K562 (cell line): ENCODE data around the gene PTPRB. TPM values are rescaled to one million over a fixed set of nuclear protein-coding genes. Genes with fewer than 3 reads are reported as not detected.

ENCODE experiments used
- ASH1L ChIP-seq: fragments of 450-650 bp; IDR thresholded peaks from 2 replicates; pipeline ENCODE4 v1.6.1; 2018; ENCODE audit warnings: borderline replicate concordance, mild to moderate bottlenecking, low read depth; ENCODE audit not compliant: partially characterized antibody
- CBX2 ChIP-seq: fragments of 200-600 bp; sonication (generic); IDR thresholded peaks from one replicate; pipeline ENCODE4 v1.6.1; 2012; ENCODE audit warnings: mild to moderate bottlenecking, low read length, inconsistent platforms; ENCODE audit not compliant: insufficient read depth, poor library complexity, severe bottlenecking
- DMBX1 ChIP-seq: fragments of 250-450 bp; sonication (Bioruptor Pico); IDR thresholded peaks from 2 replicates; pipeline ENCODE4 v1.8.0; 2022; ENCODE audit warnings: inconsistent platforms, mild to moderate bottlenecking, moderate library complexity, borderline replicate concordance
- EP300 ChIP-seq: IDR thresholded peaks from 2 replicates; pipeline ENCODE4 v1.6.1; 2012; ENCODE audit warnings: low read length, improper control_type of control experiment
- FOXP1 ChIP-seq: sonication (generic); formaldehyde crosslinking; IDR thresholded peaks from 2 replicates; pipeline ENCODE4 v1.8.0; 2022; ENCODE audit warnings: mild to moderate bottlenecking, missing genetic modification reagents
- GTF2A2 ChIP-seq: IDR thresholded peaks from 2 replicates; pipeline ENCODE4 v1.6.1; 2016; ENCODE audit warnings: mild to moderate bottlenecking, missing genetic modification characterization, missing compliant biosample characterization
- HDAC6 ChIP-seq: IDR thresholded peaks from 2 replicates; pipeline ENCODE4 v1.6.1; 2012; ENCODE audit warnings: low read depth, mild to moderate bottlenecking, control low read depth, inconsistent platforms, low read length, moderate library complexity
- HNRNPH1 ChIP-seq: fragments of 200-400 bp; formaldehyde crosslinking; optimal IDR thresholded peaks from 2 replicates; pipeline ENCODE3; 2017; ENCODE audit warnings: low read depth, mild to moderate bottlenecking, low read length, moderate library complexity
- KDM2B ChIP-seq: fragments of 250-450 bp; sonication (Bioruptor Pico); IDR thresholded peaks from 2 replicates; pipeline ENCODE4 v1.8.0; 2021; ENCODE audit warnings: mild to moderate bottlenecking, moderate library complexity
- MYC ChIP-seq, 2 experiments: fragments of 250-450 bp in 1 of 2; sonication (Bioruptor Pico) in 1 of 2; IDR thresholded peaks; 2 replicates each; pipeline versions ENCODE4 v1.5.1 to v1.6.1; 2012 to 2021; ENCODE audit warnings: low read depth in 2 of 2, borderline replicate concordance in 1 of 2, improper control_type of control experiment in 1 of 2, low read length in 1 of 2, mild to moderate bottlenecking in 1 of 2, moderate library complexity in 1 of 2
- NFIC ChIP-seq: fragments of 450-650 bp; IDR thresholded peaks from 2 replicates; pipeline ENCODE4 v1.6.1; 2017; ENCODE audit warnings: mild to moderate bottlenecking, inconsistent platforms
- NUFIP1 ChIP-seq: fragments of 450-650 bp; IDR thresholded peaks from 2 replicates; pipeline ENCODE4 v1.6.1; 2018; ENCODE audit not compliant: partially characterized antibody
- RNF2 ChIP-seq: sonication (generic); IDR thresholded peaks from 2 replicates; pipeline ENCODE4 v1.6.1; 2016
- SIRT6 ChIP-seq: IDR thresholded peaks from one replicate; pipeline ENCODE4 v1.6.1; 2012; ENCODE audit warnings: low read depth, mild to moderate bottlenecking, control low read depth, inconsistent platforms, low read length, moderate library complexity
- SRSF1 ChIP-seq: fragments of 200-400 bp; formaldehyde crosslinking; IDR thresholded peaks from 2 replicates; pipeline ENCODE4 v1.6.1; 2017; ENCODE audit warnings: mild to moderate bottlenecking, low read depth, low read length, moderate library complexity
- U2AF2 ChIP-seq: fragments of 200-400 bp; formaldehyde crosslinking; optimal IDR thresholded peaks from 2 replicates; pipeline ENCODE3; 2017; ENCODE audit warnings: low read depth, mild to moderate bottlenecking, low read length
- ZBTB7A ChIP-seq: IDR thresholded peaks from 2 replicates; pipeline ENCODE4 v1.6.1; 2011; ENCODE audit warnings: low read depth, mild to moderate bottlenecking, low read length, moderate library complexity, borderline replicate concordance; ENCODE audit not compliant: control insufficient read depth
- ZFX ChIP-seq: sonication (generic); formaldehyde crosslinking; IDR thresholded peaks from 2 replicates; pipeline ENCODE4 v1.8.0; 2022; ENCODE audit warnings: mild to moderate bottlenecking, missing genetic modification reagents, moderate library complexity
- ZNF224 ChIP-seq: sonication (generic); formaldehyde crosslinking; IDR thresholded peaks from 2 replicates; pipeline ENCODE4 v1.8.0; 2022; ENCODE audit warnings: mild to moderate bottlenecking, missing genetic modification reagents
- ZNF445 ChIP-seq: fragments of 250-450 bp; sonication (Bioruptor Pico); IDR thresholded peaks from 2 replicates; pipeline ENCODE4 v1.4.0; 2020; ENCODE audit warnings: low read depth, mild to moderate bottlenecking, moderate library complexity
- ZSCAN29 ChIP-seq: fragments of 450-650 bp; IDR thresholded peaks from 2 replicates; pipeline ENCODE4 v1.6.1; 2017
- polyA plus RNA-seq, 8 experiments: library from polyadenylated mRNA; depleted of rRNA in 4 of 8; stranded (reverse) in 5 of 8; unstranded in 3 of 8; fragments of >200 nt; fragmentation: Nextera tagmentation in 2 of 8; fragmentation: Illumina TruSeq in 1 of 8; extraction: Ambion mirVana in 2 of 8; extraction: Trizol in 1 of 8; gene quantifications; 2 replicates each; pipeline versions ENCODE4 v1.2.1 to v1.2.3, GENCODE V29; 2011 to 2014; ENCODE audit warnings: inconsistent platforms in 1 of 8, missing spikeins in 1 of 8
- total RNA-seq, 7 experiments: library from RNA; depleted of rRNA in 6 of 7; stranded (reverse); fragments of >200 nt in 6 of 7; fragmentation: Illumina TruSeq in 2 of 7; extraction: Trizol in 2 of 7; gene quantifications; 2 replicates each; pipeline versions ENCODE4 v1.2.1 to v1.2.3, GENCODE V29; 2011 to 2021; ENCODE audit warnings: low replicate concordance in 1 of 7
- TF ChIP-seq, protein P1 (sequence below): fragments of 250-450 bp; sonication (Bioruptor Pico); IDR thresholded peaks from 2 replicates; pipeline ENCODE4 v1.8.0; 2022; ENCODE audit warnings: moderate library complexity, mild to moderate bottlenecking, inconsistent platforms
- TF ChIP-seq, protein P2 (sequence below), 3 experiments: fragments of 200-800 bp in 1 of 3; sonication (Bioruptor generic) in 1 of 3; sonication (generic) in 1 of 3; formaldehyde crosslinking in 1 of 3; IDR thresholded peaks; 2 replicates each; pipeline versions ENCODE4 v1.6.1 to v1.8.0; 2016 to 2022; ENCODE audit warnings: mild to moderate bottlenecking in 2 of 3, missing compliant biosample characterization in 2 of 3, missing genetic modification characterization in 2 of 3, missing genetic modification reagents in 1 of 3
- TF ChIP-seq, protein P3 (sequence below): sonication (generic); formaldehyde crosslinking; IDR thresholded peaks from 2 replicates; pipeline ENCODE4 v1.8.0; 2022; ENCODE audit warnings: missing genetic modification reagents, mild to moderate bottlenecking, borderline replicate concordance

PTPRB gene
- total and polyA plus RNA-seq, 9 of the 15 experiments (the other 6 are each of a cell fraction or from before 2014, with no cell fraction given), result 0.46 to 5.9 (median 3.1) TPM

DNA sequence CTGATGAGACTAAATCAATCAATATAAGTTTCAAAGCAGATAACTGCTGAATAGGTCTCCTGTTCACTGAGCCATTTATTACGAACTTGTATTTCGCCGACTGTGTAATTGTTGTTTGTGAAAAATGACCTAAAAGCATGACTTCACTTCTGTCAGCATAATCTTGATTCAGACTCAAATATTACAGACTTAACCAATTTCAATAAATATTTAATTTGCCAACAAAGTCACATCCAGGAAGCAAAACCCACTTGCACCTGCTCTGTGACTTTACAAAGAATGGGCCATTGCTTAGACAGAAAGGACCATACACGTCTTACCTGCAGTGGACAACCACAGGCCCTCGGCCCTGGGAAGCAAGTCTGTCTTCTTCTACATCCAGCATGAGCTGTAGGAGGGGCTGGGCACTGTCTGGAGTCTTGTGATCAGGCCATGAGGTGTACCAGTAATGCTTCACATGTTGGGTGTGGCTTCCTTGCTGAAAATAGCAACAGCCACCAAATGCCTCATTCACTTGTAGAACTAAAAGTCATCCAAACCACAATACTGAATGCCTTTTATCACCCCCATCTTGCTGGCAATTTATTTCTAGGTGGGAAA lies 23.5 kb upstream of the PTPRB start (continued):
- TF ChIP-seq HDAC6 (no peak), HNRNPH1 (no peak), MYC (IDR thresholded peaks at IDR 0.05; ENCODE audit: low read depth, low read length) (peak; percentile 88), MYC (CRISPR knock-in tag; IDR thresholded peaks at IDR 0.05; ENCODE audit: borderline replicate concordance, low read depth) (no peak), ZNF445 (peak; percentile 70; the same call in 1 of the 2 replicates), NFIC (0 out of 2 replicates have a peak, but pooled peaks have one; percentile 3), RNF2 (peak; percentile 76; the same call in 1 of the 2 replicates), SRSF1 (no peak), NUFIP1 (no peak), KDM2B (CRISPR knock-in tag) (no peak), ZNF224 (CRISPR knock-in tag) (no peak), ASH1L (no peak), FOXP1 (no peak), CBX2 (no peak), DMBX1 (CRISPR knock-in tag) (peak; percentile 66), SIRT6 (no peak), ZFX (CRISPR knock-in tag) (peak; percentile 90), EP300 (peak; percentile 81), ZSCAN29 (no peak), U2AF2 (no peak), GTF2A2 (tag) (no peak), ZBTB7A (no peak)
- TF ChIP-seq, protein P1, sequence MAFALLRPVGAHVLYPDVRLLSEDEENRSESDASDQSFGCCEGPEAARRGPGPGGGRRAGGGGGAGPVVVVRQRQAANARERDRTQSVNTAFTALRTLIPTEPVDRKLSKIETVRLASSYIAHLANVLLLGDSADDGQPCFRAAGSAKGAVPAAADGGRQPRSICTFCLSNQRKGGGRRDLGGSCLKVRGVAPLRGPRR (CRISPR knock-in tag), result no peak
- TF ChIP-seq, protein P2, sequence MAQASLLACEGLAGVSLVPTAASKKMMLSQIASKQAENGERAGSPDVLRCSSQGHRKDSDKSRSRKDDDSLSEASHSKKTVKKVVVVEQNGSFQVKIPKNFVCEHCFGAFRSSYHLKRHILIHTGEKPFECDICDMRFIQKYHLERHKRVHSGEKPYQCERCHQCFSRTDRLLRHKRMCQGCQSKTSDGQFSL (CRISPR knock-in tag; IDR thresholded peaks at IDR 0.05), result no peak
- TF ChIP-seq, protein P2 (tag; IDR thresholded peaks at IDR 0.05), result peak in 1 of 2 experiments; percentile 27; a peak in 1 of 4 replicates
- TF ChIP-seq, protein P3, sequence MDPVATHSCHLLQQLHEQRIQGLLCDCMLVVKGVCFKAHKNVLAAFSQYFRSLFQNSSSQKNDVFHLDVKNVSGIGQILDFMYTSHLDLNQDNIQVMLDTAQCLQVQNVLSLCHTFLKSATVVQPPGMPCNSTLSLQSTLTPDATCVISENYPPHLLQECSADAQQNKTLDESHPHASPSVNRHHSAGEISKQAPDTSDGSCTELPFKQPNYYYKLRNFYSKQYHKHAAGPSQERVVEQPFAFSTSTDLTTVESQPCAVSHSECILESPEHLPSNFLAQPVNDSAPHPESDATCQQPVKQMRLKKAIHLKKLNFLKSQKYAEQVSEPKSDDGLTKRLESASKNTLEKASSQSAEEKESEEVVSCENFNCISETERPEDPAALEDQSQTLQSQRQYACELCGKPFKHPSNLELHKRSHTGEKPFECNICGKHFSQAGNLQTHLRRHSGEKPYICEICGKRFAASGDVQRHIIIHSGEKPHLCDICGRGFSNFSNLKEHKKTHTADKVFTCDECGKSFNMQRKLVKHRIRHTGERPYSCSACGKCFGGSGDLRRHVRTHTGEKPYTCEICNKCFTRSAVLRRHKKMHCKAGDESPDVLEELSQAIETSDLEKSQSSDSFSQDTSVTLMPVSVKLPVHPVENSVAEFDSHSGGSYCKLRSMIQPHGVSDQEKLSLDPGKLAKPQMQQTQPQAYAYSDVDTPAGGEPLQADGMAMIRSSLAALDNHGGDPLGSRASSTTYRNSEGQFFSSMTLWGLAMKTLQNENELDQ (CRISPR knock-in tag), result no peak
